Astrocyte (in vitro differentiated cells and primary cell): Measurements from ENCODE around the gene CDC34. TPM values are rescaled to one million over a fixed set of nuclear protein-coding genes. Genes with fewer than 3 reads are reported as not detected.

ENCODE experiments used
- DNase-seq: peaks from one replicate; pipeline ENCODE4 v3.0.0-alpha.2; 2010; ENCODE audit warnings: low read depth
- FAIRE-seq: peaks from 2 replicates; lab custom pipeline; 2011; peaks lifted over from hg19 to GRCh38; lab: Jason Lieb, UNC
- H2AFZ ChIP-seq: 2 replicates; pipeline ENCODE4 v1.6.0; 2012; ENCODE audit warnings: low read depth, low read length, inconsistent platforms
- H3K27ac ChIP-seq: 2 replicates; pipeline ENCODE4 v1.5.1; 2011; ENCODE audit warnings: low read depth, low read length, inconsistent platforms
- H3K27me3 ChIP-seq: 2 replicates; pipeline ENCODE4 v1.6.0; 2011; ENCODE audit warnings: low read length, inconsistent platforms; ENCODE audit not compliant: insufficient read depth
- H3K36me3 ChIP-seq: 2 replicates; pipeline ENCODE4 v1.5.1; 2011; ENCODE audit warnings: low read length, inconsistent platforms; ENCODE audit not compliant: insufficient read depth
- H3K4me1 ChIP-seq: 2 replicates; pipeline ENCODE4 v1.5.1; 2011; ENCODE audit warnings: low read length, inconsistent platforms; ENCODE audit not compliant: insufficient read depth
- H3K4me2 ChIP-seq: 2 replicates; pipeline ENCODE4 v1.6.0; 2012; ENCODE audit warnings: low read length, inconsistent platforms
- H3K4me3 ChIP-seq: 2 replicates; pipeline ENCODE4 v1.5.1; 2011; ENCODE audit warnings: low read depth, mild to moderate bottlenecking, low read length, inconsistent platforms; ENCODE audit not compliant: insufficient read depth
- H3K79me2 ChIP-seq: 2 replicates; pipeline ENCODE4 v1.6.0; 2012; ENCODE audit warnings: mild to moderate bottlenecking, low read length, inconsistent platforms; ENCODE audit not compliant: insufficient read depth
- H3K9ac ChIP-seq: 2 replicates; pipeline ENCODE4 v1.6.0; 2012; ENCODE audit warnings: mild to moderate bottlenecking, low read length, inconsistent platforms
- H3K9me3 ChIP-seq: 2 replicates; pipeline ENCODE4 v1.5.1; 2012; ENCODE audit warnings: low read depth, mild to moderate bottlenecking, low read length, inconsistent platforms; ENCODE audit not compliant: insufficient read depth
- H4K20me1 ChIP-seq: 2 replicates; pipeline ENCODE4 v1.6.0; 2012; ENCODE audit warnings: low read length, inconsistent platforms; ENCODE audit not compliant: insufficient read depth
- H3K27ac Mint-ChIP-seq: one replicate; pipeline ENCODE4 v1.8.0; 2021; ENCODE audit warnings: mild to moderate bottlenecking, mixed read lengths; ENCODE audit not compliant: unreplicated experiment
- H3K27me3 Mint-ChIP-seq: one replicate; pipeline ENCODE4 v1.8.0; 2021; ENCODE audit warnings: low read depth, mixed read lengths; ENCODE audit not compliant: unreplicated experiment
- H3K36me3 Mint-ChIP-seq: one replicate; pipeline ENCODE4 v1.8.0; 2021; ENCODE audit warnings: low read depth, mixed read lengths; ENCODE audit not compliant: unreplicated experiment
- H3K4me1 Mint-ChIP-seq: one replicate; pipeline ENCODE4 v1.8.0; 2021; ENCODE audit warnings: low read depth, mixed read lengths; ENCODE audit not compliant: unreplicated experiment
- H3K4me3 Mint-ChIP-seq: one replicate; pipeline ENCODE4 v1.8.0; 2021; ENCODE audit warnings: mild to moderate bottlenecking, moderate library complexity, mixed read lengths; ENCODE audit not compliant: unreplicated experiment
- H3K9me3 Mint-ChIP-seq: one replicate; pipeline ENCODE4 v1.8.0; 2021; ENCODE audit warnings: mild to moderate bottlenecking, mixed read lengths; ENCODE audit not compliant: unreplicated experiment
- EZH2 ChIP-seq: IDR thresholded peaks from 2 replicates; pipeline ENCODE4 v1.6.1; 2012; ENCODE audit warnings: mild to moderate bottlenecking, low read length, inconsistent platforms; ENCODE audit not compliant: insufficient read depth
- total RNA-seq: library from RNA; stranded (reverse); gene quantifications from 2 replicates; pipeline ENCODE4 v1.2.1, GENCODE V29; 2021
- TF ChIP-seq, protein P1 (sequence below): IDR thresholded peaks from 2 replicates; pipeline ENCODE4 v1.5.1; 2011; ENCODE audit warnings: low read depth, mild to moderate bottlenecking, inconsistent platforms, low read length, moderate library complexity; ENCODE audit not compliant: insufficient read depth

Gene CDC34
- total RNA-seq, 1 donor from 2014 or later, result 190 TPM

DNA sequence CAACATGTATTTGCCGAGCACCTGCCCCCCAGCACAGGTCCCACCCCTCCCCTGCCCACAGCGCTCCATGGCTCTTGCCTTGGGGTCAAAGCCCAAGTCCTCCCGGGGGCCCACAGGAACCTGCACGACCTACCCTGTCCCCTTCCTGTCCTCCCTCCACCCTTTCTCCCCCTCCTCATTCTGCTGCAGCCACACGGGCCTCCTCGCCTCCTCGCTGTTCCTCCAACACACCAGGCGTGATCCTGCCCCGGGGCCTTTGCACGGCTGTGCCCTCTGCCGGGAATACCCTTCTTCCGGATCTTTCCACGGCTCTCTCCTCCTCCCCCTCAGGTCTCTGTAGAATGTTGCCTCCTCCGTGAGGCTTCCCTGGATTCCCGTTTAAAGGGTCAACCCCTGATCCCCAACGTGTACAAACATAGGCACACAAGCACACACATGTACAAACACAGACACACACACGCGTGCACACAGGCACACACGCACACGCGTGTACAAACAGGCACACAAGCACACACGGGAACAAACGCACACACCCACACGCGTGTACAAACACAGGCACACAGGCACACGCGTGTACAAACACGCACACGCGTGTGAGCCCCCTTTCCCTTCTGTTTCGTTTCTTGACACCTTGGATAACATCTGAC is 32.5 kb upstream of the CDC34 start:
- Histone ChIP-seq H3K36me3 (no peaks in the 10 kb centered on the region), H3K4me2 (no peak overlapping the region), H4K20me1 (peaks cover 2% of the 10 kb centered on the region), H3K9me3 (peaks cover 3% of the 10 kb centered on the region), H3K79me2 (no peaks in the 10 kb centered on the region), H3K27me3 (peaks cover 12% of the 10 kb centered on the region), H3K9ac (no peak overlapping the region), H2AFZ (no peak overlapping the region), H3K4me3 (no peak overlapping the region), H3K4me1 (no peaks in the 10 kb centered on the region), H3K27ac (no peak overlapping the region)
- Mint-ChIP-seq H3K4me1 (no peaks in the 10 kb centered on the region), H3K27me3 (peaks cover 27% of the 10 kb centered on the region), H3K9me3 (peaks cover 6% of the 10 kb centered on the region), H3K36me3 (peaks cover 3% of the 10 kb centered on the region), H3K27ac (peak overlapping the region; percentile 55), H3K4me3 (no peak overlapping the region)
- DNase-seq (no peak), FAIRE-seq (no peak)
- no peak for TF ChIP-seq EZH2
- TF ChIP-seq, protein P1, sequence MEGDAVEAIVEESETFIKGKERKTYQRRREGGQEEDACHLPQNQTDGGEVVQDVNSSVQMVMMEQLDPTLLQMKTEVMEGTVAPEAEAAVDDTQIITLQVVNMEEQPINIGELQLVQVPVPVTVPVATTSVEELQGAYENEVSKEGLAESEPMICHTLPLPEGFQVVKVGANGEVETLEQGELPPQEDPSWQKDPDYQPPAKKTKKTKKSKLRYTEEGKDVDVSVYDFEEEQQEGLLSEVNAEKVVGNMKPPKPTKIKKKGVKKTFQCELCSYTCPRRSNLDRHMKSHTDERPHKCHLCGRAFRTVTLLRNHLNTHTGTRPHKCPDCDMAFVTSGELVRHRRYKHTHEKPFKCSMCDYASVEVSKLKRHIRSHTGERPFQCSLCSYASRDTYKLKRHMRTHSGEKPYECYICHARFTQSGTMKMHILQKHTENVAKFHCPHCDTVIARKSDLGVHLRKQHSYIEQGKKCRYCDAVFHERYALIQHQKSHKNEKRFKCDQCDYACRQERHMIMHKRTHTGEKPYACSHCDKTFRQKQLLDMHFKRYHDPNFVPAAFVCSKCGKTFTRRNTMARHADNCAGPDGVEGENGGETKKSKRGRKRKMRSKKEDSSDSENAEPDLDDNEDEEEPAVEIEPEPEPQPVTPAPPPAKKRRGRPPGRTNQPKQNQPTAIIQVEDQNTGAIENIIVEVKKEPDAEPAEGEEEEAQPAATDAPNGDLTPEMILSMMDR, result no peak

DNA sequence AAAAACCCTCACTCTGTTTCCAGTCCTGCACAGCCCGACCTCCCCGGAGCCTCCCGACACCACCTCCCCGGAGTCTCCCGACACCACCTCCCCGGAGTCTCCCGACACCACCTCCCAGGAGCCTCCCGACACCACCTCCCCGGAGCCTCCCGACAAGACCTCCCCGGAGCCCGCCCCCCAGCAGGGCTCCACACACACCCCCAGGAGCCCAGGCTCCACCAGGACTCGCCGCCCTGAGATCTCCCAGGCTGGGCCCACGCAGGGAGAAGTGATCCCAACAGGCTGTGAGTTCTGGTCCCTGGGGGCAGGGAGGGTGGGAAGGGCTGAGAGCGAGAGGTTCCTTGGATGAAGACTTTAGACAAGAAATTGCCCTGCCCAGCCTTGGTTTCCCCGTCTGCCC is 29.9 kb upstream of the CDC34 start:
- H3K36me3 Mint-ChIP-seq, result peaks cover 7% of the 10 kb centered on the region
- H3K4me3 ChIP-seq, result no peak overlapping the region
- peaks cover 6% of the 10 kb centered on the region for H3K9me3 Mint-ChIP-seq
- no peak for FAIRE-seq
- peaks cover 12% of the 10 kb centered on the region for H3K27me3 ChIP-seq
- TF ChIP-seq EZH2, result no peak
- TF ChIP-seq, protein P1, result no peak
- no peak overlapping the region for H3K27ac Mint-ChIP-seq
- H3K27ac ChIP-seq, result no peak overlapping the region
- no peak overlapping the region for H3K4me3 Mint-ChIP-seq
- no peak overlapping the region for H3K4me2 ChIP-seq
- peaks cover 3% of the 10 kb centered on the region for H3K9me3 ChIP-seq
- H4K20me1 ChIP-seq, result peaks cover 2% of the 10 kb centered on the region
- no peak overlapping the region for H2AFZ ChIP-seq
- no peak for DNase-seq
- peaks cover 19% of the 10 kb centered on the region for H3K27me3 Mint-ChIP-seq
- no peaks in the 10 kb centered on the region for H3K36me3 ChIP-seq
- no peaks in the 10 kb centered on the region for H3K4me1 Mint-ChIP-seq
- H3K4me1 ChIP-seq, result peaks cover 5% of the 10 kb centered on the region
- no peak overlapping the region for H3K9ac ChIP-seq
- H3K79me2 ChIP-seq, result no peaks in the 10 kb centered on the region

DNA sequence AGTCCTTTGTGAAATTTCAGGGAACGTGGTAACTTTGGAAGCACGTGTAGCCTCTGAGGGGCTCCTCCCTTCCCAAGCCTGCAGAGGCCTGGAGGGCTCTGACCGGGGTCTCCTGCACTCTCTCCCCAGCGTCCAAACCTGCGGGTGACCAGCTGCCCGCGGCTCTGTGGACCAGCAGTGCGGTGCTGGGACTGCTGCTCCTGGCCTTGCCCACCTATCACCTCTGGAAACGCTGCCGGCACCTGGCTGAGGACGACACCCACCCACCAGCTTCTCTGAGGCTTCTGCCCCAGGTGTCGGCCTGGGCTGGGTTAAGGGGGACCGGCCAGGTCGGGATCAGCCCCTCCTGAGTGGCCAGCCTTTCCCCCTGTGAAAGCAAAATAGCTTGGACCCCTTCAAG is 26.9 kb upstream of the CDC34 start:
- Mint-ChIP-seq H3K4me3 (no peak overlapping the region), H3K4me1 (peaks cover 3% of the 10 kb centered on the region), H3K27ac (no peak overlapping the region), H3K36me3 (peaks cover 11% of the 10 kb centered on the region), H3K27me3 (peaks cover 7% of the 10 kb centered on the region), H3K9me3 (peaks cover 3% of the 10 kb centered on the region)
- H3K27ac ChIP-seq, result no peak overlapping the region
- H3K79me2 ChIP-seq, result peaks cover 15% of the 10 kb centered on the region
- no peaks in the 10 kb centered on the region for H3K36me3 ChIP-seq
- no peak overlapping the region for H3K9ac ChIP-seq
- TF ChIP-seq EZH2, result no peak
- FAIRE-seq, result no peak
- peaks cover 11% of the 10 kb centered on the region for H3K4me1 ChIP-seq
- no peak overlapping the region for H2AFZ ChIP-seq
- H3K9me3 ChIP-seq, result no peaks in the 10 kb centered on the region
- H4K20me1 ChIP-seq, result no peaks in the 10 kb centered on the region
- peaks cover under 1% of the 10 kb centered on the region for H3K27me3 ChIP-seq
- DNase-seq, result no peak
- H3K4me3 ChIP-seq, result no peak overlapping the region
- H3K4me2 ChIP-seq, result no peak overlapping the region
